ENCODE data around the gene WNT11. TPM values are rescaled to one million over a fixed set of nuclear protein-coding genes. Genes with fewer than 3 reads are reported as not detected.

WNT11 gene
- total and polyA plus RNA-seq, 2 experiments from 2014 or later, result not detected

DNA sequence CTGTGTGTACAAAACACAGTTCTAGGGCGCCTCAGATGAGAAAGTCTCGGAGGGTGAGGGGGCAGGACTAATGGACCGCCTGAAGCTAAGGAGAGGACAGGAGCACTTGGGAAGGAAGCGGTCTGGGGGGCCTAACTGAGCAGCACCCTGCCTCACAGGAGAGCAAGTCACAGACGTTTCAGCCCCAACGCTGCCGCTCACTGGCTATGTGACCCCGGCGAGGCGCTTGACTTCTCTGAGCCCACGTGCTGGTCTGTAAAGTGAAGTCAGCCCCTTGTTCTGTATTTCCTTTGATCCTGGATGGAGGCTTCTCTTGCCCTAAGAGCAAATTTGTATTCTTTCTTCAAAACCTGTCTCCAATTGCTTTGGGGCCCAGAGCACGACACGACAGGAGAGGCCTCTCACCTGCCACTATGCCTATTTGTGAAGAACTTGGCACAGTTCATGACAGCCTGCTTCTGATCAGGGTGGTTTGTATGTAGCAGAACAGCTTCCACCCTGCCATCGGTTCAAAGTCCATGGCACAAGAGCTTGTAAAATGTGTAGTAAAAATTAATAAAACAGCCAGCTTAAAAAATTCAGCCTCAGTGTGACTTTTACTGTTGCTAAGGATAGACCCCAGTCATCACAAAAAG lies 59.1 kb downstream of the WNT11 start:
- in situ Hi-C loops (cut with MboI), result loop anchor here (10.0 kb wide), 1 partner anchor 242 kb away; no protein-coding TSS in a partner anchor
- Histone ChIP-seq H3F3A (ENCODE audit: insufficient read depth) (no peaks in the 10 kb centered on the region), H3K27me3 (replicated peaks; ENCODE audit: insufficient read depth) (no peaks in the 10 kb centered on the region), H3K4me1 (ENCODE audit: insufficient read depth) (no peaks in the 10 kb centered on the region), H3K36me3 (ENCODE audit: low read depth) (no peaks in the 10 kb centered on the region), H3K27ac (no peak overlapping the region), H3K4me3 (no peak overlapping the region), H3K9me3 (ENCODE audit: low read depth) (no peaks in the 10 kb centered on the region), H3K9me2 (ENCODE audit: insufficient read depth) (no peaks in the 10 kb centered on the region), H3K79me2 (ENCODE audit: insufficient read depth) (no peaks in the 10 kb centered on the region), H3K4me2 (ENCODE audit: unreplicated experiment) (no peak overlapping the region), H2AFZ (no peak overlapping the region), H3K9ac (no peak overlapping the region), H4K20me1 (ENCODE audit: insufficient read depth) (no peaks in the 10 kb centered on the region)
- no peak for DNase-seq
- TF ChIP-seq EZH2 (IDR thresholded peaks at IDR 0.05; ENCODE audit: insufficient read depth, poor library complexity, severe bottlenecking) (no peak), EZH2phosphoT487 (IDR thresholded peaks at IDR 0.05; ENCODE audit: insufficient read depth, low read depth) (no peak)
- 82 to 84% methylated on average over 14 of the region's 14 CpGs for WGBS, 2 experiments (ENCODE audit: low coverage in 1 of 2, low lambda C conversion rate in 2 of 2, missing lambda C conversion rate in 2 of 2)

GRCh38 chr11:76143274-76143673 lies 63.0 kb downstream of the WNT11 start:
- no peaks in the 10 kb centered on the region for H3K36me3 ChIP-seq (ENCODE audit: low read depth)
- no peak overlapping the region for H2AFZ ChIP-seq
- H3K79me2 ChIP-seq (ENCODE audit: insufficient read depth), result no peaks in the 10 kb centered on the region
- TF ChIP-seq EZH2 (IDR thresholded peaks at IDR 0.05; ENCODE audit: insufficient read depth, poor library complexity, severe bottlenecking) (no peak), EZH2phosphoT487 (IDR thresholded peaks at IDR 0.05; ENCODE audit: insufficient read depth, low read depth) (no peak)
- no peak overlapping the region for H3K4me3 ChIP-seq
- H3K4me1 ChIP-seq (ENCODE audit: insufficient read depth), result no peaks in the 10 kb centered on the region
- no peaks in the 10 kb centered on the region for H4K20me1 ChIP-seq (ENCODE audit: insufficient read depth)
- no peak overlapping the region for H3K9ac ChIP-seq
- H3K27ac ChIP-seq, result no peak overlapping the region
- no peaks in the 10 kb centered on the region for H3F3A ChIP-seq (ENCODE audit: insufficient read depth)
- 97 to 100% methylated on average over 11 of the region's 11 CpGs for WGBS, 2 experiments (ENCODE audit: low coverage in 1 of 2, low lambda C conversion rate in 2 of 2, missing lambda C conversion rate in 2 of 2)
- H3K4me2 ChIP-seq (ENCODE audit: unreplicated experiment), result no peak overlapping the region
- H3K27me3 ChIP-seq (replicated peaks; ENCODE audit: insufficient read depth), result no peaks in the 10 kb centered on the region
- H3K9me3 ChIP-seq (ENCODE audit: low read depth), result no peaks in the 10 kb centered on the region
- no peak for DNase-seq
- in situ Hi-C loops (cut with MboI), result loop anchor here (10.0 kb wide), 1 partner anchor 238 kb away; no protein-coding TSS in a partner anchor
- H3K9me2 ChIP-seq (ENCODE audit: insufficient read depth), result no peaks in the 10 kb centered on the region

DNA sequence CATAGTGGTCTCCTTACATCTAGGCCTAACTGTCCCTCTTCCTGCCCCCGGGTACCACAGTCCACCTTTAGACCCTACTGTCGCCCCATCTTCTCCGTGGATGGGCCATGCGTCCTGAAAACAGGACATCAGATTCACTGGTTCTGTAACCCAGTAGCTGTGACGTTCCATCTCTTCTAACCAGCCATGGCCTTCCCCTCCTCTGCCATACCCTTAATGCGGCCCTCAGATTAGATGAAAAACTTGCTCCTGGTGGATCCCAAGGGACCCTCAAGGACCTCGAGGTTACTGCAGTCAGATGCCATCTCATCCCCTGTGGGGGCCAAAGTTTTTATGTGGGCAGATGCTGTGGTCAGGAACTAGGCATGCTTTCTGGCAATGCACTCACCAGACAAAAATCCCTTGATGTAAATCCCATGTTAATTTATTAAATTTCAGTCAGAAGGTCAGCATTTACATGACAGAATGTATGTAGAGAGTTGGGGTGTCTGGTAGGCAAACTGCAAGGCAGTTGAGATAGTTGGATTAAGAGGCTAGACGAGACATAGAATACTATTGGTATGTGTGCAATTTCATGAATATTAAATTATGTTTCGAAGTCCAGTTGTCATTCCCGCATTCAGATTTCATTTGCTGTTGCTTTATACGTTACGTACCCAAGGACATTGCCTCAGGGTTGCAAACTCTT lies 64.3 kb downstream of the WNT11 start:
- H3K36me3 ChIP-seq (ENCODE audit: low read depth), result no peaks in the 10 kb centered on the region
- H3K4me2 ChIP-seq (ENCODE audit: unreplicated experiment), result no peak overlapping the region
- DNase-seq, result no peak
- H3K9me3 ChIP-seq (ENCODE audit: low read depth), result no peaks in the 10 kb centered on the region
- H3K4me1 ChIP-seq (ENCODE audit: insufficient read depth), result no peaks in the 10 kb centered on the region
- H2AFZ ChIP-seq, result no peak overlapping the region
- 95 to 96% methylated on average over 12 of the region's 12 CpGs for WGBS, 2 experiments (ENCODE audit: low coverage in 1 of 2, low lambda C conversion rate in 2 of 2, missing lambda C conversion rate in 2 of 2)
- H3K79me2 ChIP-seq (ENCODE audit: insufficient read depth), result no peaks in the 10 kb centered on the region
- H3K27ac ChIP-seq, result no peak overlapping the region
- TF ChIP-seq EZH2 (IDR thresholded peaks at IDR 0.05; ENCODE audit: insufficient read depth, poor library complexity, severe bottlenecking) (no peak), EZH2phosphoT487 (IDR thresholded peaks at IDR 0.05; ENCODE audit: insufficient read depth, low read depth) (no peak)
- H4K20me1 ChIP-seq (ENCODE audit: insufficient read depth), result no peaks in the 10 kb centered on the region
- H3K9ac ChIP-seq, result no peak overlapping the region
- H3K27me3 ChIP-seq (replicated peaks; ENCODE audit: insufficient read depth), result no peaks in the 10 kb centered on the region
- H3F3A ChIP-seq (ENCODE audit: insufficient read depth), result no peaks in the 10 kb centered on the region
- H3K9me2 ChIP-seq (ENCODE audit: insufficient read depth), result no peaks in the 10 kb centered on the region
- in situ Hi-C loops (cut with MboI), result loop anchor here (10.0 kb wide), 1 partner anchor 237 kb away; no protein-coding TSS in a partner anchor
- H3K4me3 ChIP-seq, result no peak overlapping the region

DNA sequence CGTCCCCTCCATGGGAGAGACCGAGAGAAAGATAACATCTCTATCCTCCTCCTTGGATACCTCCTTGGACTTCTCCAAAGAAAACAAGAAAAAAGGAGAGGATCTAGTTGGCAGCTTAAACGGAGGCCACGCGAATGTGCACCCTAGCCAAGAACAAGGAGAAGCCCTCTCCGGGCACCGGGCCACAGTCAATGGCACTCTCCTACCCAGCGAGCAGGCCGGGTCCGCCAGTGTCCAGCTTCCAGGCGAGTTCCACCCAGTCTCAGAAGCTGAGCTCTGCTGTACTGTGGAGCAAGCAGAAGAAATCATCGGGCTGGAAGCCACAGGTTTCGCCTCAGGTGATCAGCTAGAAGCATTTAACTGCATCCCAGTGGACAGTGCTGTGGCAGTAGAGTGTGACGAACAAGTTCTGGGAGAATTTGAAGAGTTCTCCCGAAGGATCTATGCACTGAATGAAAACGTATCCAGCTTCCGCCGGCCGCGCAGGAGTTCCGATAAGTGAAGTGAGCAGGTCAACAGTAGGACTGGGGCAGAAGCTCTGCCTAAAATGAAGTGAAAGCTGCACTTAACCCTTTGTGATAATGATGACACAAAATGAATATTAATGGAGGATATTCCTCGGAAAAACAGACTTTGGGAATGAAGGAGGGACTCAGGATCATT lies 65.3 kb downstream of the WNT11 start:
- Histone ChIP-seq H3K27ac (no peak overlapping the region), H4K20me1 (ENCODE audit: insufficient read depth) (no peaks in the 10 kb centered on the region), H3K9me2 (ENCODE audit: insufficient read depth) (no peaks in the 10 kb centered on the region), H3K9me3 (ENCODE audit: low read depth) (no peaks in the 10 kb centered on the region), H3K4me2 (ENCODE audit: unreplicated experiment) (no peak overlapping the region), H3K4me3 (no peak overlapping the region), H3K4me1 (ENCODE audit: insufficient read depth) (no peaks in the 10 kb centered on the region), H3K9ac (no peak overlapping the region), H3K27me3 (replicated peaks; ENCODE audit: insufficient read depth) (no peaks in the 10 kb centered on the region), H2AFZ (no peak overlapping the region), H3K36me3 (ENCODE audit: low read depth) (no peaks in the 10 kb centered on the region), H3F3A (ENCODE audit: insufficient read depth) (no peaks in the 10 kb centered on the region), H3K79me2 (ENCODE audit: insufficient read depth) (no peaks in the 10 kb centered on the region)
- no peak for DNase-seq
- no peak for TF ChIP-seq EZH2 (IDR thresholded peaks at IDR 0.05; ENCODE audit: insufficient read depth, poor library complexity, severe bottlenecking)
- TF ChIP-seq EZH2phosphoT487 (IDR thresholded peaks at IDR 0.05; ENCODE audit: insufficient read depth, low read depth), result no peak
- WGBS, 2 experiments (ENCODE audit: low coverage in 1 of 2, low lambda C conversion rate in 2 of 2, missing lambda C conversion rate in 2 of 2), result 84 to 87% methylated on average over 22 of the region's 22 CpGs
- in situ Hi-C loops (cut with MboI), result loop anchor here (10.0 kb wide), 1 partner anchor 236 kb away; no protein-coding TSS in a partner anchor

Measured in GM23248 (cell line).